ENCODE measurements around the gene USP4.

The USP4 gene

GRCh38 chr3:49295489-49296058 is 44.3 kb downstream of the USP4 start:
- DNase-seq = peak; percentile 27

DNA sequence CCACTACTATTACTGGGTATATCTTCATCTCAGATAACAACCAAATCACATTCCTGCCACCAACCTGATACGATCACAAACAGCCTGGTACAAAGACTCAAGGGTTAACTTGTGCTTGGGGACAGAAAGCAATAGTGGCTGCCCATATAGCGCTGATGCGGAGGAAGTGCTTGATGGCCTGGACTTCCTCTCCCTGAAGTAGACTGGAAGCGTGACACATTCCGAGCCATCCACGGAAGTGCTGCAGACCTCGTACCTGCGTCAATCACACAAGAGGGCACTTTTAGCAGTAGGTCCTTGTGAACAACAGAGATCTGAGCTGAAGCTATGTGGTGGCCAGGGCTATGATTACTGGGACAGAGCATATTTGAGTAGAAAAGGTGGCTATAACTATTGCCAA is 45.5 kb downstream of the USP4 start:
- no peak for DNase-seq

GRCh38 chr3:49283997-49284396 is 55.9 kb downstream of the USP4 start:
- no peak for DNase-seq

DNA sequence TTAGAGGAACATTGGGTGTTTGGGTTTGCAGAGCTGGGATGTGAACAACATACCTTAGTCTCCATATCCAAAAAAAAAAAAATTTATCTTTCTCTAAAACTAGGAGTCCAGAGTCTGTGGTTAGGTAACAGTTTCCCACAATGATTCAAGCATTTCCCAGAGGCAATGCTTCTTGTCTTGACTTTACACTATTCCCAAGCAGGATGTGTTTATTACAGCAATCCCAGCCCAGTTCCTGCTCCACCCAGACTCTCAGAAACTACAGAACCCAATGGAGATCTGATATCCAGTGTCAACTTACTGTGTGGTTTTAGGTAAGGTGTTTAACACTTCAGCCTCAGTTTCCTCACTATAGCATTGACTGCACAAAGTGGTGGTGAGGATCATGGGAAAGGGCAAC is 60.5 kb downstream of the USP4 start:
- no peak for DNase-seq

GRCh38 chr3:49278548-49278947 is 61.3 kb downstream of the USP4 start:
- no peak for DNase-seq

DNA sequence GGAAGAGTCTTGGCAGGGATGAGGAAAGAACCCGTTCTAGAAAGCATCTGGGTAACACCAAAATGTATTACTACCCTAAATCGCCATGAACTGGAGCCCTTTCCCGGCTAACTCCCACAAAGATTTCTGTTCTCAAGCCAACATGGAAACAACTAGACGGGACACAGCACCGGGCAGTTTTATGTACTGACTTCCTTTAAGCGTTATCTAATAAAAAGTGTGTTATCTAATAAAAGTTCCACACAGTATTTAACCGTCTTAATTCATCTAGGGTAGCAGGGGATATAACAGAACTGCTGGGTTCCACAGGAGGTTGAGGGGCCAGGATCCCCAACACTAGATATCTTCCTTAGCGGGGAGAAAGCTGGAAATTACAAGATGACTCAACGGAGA is 62.5 kb downstream of the USP4 start:
- no peak for DNase-seq

DNA sequence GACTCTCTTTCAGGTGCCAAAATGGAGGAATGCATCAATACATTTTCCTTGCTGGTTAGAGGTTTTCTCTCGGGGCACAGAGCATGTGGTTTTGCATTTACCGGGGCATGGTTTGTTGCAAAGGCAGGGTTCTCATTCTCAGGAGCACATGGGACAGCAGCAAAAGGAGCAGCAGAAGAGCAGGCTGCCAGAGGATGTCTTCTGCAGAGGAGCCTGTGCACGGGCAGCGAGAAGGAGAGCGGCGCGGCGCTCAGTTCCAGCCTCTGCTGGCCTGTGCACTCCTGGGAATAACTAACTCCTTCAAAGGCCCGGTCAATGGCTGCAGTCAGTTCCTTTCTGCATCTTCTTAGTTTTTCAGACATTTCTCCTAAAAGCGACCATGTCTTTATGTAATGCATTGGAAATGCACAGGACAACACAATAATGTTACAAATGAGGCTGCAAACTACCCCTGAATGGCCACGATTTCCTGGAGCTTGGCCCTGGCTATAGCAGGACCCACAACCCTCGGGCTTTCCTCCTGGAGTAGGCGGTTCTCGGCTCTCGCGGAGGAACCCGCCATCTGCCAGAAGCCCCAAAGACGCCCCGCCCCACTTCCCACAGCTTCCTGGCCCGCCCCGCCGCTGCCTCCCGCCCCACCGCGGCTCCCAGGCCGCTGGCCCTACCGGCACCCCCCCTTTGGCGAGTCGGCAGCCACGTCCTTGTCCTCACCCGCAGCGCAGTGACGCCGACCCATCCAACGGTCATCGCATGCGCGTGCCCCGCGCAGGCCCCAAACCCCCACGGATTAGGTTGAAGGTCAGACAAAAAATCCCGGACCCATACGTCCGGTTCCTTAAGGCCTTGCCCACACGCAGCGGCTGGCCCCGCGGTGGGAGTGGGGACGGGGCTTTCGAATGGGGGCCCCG is 63.1 kb downstream of the USP4 start, which contains the start of gene C3orf62:
Gene C3orf62, minus strand, starts transcription at position 758 of the 908 bp plus-strand sequence. Its CDS starts 360 bp downstream, at position 398.
- peak; percentile 63 for DNase-seq

GRCh38 chr3:49273825-49274532 is 65.9 kb downstream of the USP4 start:
- DNase-seq = no peak

GRCh38 chr3:49271047-49271446 is 68.8 kb downstream of the USP4 start:
- DNase-seq = no peak

DNA sequence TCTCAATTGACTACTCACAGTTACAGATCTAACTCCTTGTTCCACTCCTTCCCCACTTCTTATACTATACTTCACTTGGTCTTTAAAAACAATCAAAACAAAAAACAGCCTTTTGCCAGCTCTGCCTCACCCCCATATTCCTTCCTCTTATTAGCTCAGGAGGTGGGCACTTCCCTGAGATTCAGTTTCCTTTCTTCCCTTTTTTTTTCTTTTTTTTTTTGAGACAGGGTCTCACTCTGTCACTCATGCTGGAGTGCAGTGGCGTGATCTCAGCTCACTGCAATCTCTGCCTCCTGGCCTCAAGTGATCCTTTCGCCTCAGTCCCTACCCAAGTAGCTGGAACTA is 69.7 kb downstream of the USP4 start:
- no peak for DNase-seq

DNA sequence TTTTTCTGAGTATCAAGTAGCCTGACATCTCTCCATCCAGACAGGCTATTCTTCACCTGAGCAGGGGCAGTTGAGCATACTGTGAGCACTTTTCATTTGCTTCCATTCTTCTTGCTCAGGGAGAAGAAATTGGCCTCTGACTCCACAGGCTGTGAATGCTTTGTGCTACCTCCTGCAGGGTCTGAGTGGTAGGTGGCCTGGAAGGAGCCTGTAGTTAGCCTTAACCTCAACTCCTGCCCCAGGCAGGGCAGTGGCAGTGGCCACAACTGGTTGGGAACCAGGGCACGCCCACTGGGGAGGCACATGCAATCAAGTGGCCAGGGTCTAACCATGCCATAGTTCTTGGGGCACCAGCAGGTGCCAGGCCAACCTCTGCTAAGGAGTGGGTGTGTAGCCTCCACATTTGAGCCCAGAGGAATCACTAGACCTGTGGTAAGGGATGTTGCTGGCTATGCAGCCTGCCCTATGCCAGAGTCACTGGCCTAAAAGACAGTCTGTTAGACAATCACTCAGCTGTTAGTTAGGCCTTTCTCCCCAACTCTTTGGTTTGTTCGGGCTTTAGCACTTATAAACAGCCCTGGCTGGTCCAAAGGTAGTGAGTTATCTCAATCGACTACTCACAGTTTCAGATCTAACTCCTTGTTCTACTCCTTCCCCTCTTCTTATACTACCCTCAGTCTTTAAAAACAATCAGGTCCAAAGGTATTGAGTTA is 70.3 kb downstream of the USP4 start:
- DNase-seq = no peak

DNA sequence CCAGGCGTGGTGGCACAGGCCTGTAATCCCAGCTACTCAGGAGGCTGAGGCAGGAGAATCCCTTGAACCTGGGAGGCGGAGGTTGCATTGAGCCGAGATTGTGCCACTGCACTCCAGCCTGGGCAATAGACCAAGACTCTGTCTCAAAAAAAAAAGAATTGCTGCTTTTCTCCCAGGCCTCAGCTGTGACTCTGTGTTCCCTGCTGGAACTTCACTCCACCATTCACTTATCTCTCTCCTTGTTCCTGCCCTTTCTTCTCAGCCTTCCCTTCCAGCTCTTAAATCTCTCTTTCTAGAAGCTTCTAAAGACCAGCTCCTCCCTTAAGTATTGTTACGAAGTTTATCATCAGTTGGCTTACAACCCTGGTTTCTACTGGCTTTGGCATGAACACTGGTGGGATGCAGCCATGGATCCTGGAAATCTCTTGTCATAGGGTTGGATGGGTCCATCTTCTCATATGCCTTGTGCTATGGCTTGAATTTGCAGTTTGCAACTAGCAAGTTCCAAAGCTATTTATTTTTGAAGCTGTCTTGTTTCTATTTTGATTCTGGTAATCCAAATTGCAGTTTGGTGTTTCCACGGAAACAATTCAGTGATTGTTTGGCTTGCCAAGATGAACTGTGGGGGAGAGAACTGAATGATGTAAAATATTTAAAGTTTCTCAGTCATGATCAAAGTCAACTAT is 73.3 kb downstream of the USP4 start:
- no peak for DNase-seq

GRCh38 chr3:49265661-49266386 is 74.0 kb downstream of the USP4 start:
- no peak for DNase-seq

DNA sequence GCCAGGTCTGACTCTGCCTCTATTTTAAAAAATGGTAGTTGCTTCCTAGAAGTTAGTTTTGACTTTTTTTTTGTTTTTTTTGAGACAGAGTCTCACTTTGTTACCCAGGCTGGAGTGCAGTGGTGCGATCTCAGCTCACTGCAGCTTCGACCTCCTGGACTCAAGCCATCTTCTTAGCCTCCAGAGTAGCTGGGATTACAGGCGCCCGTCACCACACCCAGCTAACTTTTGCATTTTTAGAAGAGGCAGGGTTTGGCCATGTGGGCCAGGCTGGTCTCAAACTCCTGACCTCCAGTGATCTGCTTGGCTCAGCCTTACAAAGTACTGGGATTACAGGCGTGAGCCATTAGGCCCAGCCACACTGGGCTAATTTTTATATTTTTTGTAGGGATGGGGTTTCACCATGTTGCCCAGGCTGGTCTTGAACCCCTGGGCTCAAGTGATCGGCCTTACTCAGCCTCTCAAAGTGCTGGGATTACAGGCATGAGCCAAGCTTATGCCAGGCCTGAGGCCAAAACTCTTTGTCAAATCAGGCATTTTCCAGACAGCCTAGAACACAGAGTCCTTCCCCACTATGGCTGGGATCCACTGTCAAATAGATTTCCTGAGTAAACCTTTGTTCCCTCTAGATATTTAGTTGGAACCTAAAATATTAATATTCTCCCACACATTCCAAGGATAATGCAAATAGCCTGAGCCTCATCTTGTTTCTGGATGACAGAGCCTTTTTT is 76.5 kb downstream of the USP4 start:
- DNase-seq = no peak

DNA sequence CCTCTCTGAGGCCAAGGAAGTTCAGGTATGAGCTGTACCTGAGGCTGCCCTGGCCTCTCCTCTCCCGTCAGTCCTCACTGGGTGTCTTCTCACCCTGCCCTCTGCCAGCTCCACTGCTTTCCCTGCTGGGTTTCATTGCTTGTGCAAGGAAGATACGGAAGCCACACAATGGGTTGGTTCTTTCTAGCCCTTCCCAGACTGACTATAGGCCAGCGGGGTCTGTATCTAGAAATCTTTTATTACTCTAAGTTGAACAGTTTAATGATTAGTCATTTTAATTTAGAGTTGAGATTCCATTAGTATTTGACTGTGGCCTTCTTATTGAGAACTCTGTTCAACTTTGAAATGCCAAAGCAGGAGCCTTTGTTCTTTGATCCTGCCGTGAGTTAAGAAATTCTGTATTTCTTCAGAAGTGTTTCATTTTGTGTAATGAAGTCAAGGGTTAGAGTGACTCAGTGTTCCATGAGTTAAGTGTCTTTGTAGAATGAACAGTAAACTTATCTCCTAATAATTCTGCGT is 79.0 kb downstream of the USP4 start:
- DNase-seq = no peak

GRCh38 chr3:49257187-49257586 is 82.7 kb downstream of the USP4 start:
- DNase-seq = no peak

DNA sequence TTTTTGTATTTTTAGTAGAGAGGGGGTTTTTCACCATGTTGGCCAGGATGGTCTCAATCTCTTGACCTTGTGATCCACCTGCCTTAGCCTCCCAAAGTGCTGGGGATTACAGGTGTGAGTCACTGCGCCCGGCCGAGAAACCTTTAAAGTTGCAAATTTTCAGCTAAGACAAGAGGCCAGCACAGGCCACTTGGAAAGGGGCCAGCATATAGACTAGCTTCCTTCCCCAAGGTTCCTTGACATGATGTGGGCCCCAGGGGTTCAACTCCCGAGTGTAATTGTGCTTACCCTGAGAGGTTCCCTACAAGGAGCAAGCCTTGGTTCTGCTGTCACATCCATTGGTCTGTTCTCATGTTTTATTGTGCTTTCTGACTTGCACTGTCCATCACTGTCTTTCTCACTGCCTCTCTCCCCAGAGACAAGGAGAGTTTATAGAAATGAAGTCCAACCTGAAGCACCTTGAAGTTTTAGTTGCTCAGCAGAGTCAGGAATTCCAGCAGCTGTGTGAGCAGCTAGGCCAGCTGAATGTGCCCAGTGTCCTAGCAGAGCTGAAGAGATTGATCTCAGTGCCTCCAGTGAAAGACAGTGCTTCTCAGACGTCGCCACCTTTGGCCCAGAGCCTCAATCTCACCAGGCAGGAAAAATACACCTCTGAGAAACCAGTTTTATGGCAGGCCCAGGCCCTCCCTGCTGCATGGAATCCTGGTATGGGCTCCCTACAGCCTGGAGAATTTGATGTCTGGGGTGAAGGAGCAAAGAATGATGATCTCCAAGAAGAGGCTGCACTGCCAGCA is 83.9 kb downstream of the USP4 start:
- no peak for DNase-seq

GRCh38 chr3:49255112-49255511 is 84.7 kb downstream of the USP4 start:
- DNase-seq = no peak

DNA sequence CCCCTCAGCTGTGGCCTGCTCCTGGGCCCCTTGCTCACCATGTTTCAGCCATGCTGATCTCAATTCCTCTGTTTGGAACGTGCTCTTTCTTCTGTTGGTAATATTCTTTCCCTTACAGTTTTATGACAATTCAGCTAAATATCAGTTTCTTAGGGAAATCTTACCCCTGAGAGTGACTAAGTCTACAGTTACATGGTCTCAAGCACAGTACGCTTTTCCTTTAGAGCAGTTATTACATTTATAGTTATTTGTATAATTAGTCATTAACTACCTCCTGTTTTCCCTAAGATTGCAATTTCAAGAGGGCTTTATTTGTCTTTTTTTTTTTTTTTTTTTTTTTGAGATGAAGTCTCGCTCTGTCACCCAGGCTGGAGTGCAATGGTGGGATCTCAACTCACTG is 86.3 kb downstream of the USP4 start:
- DNase-seq = no peak

- DNase-seq = no peak
Measured at GRCh38 chr3:49248840-49249227, 91.0 kb downstream of the USP4 start.
